ENCODE measurements around the gene TRIP12.
"Not testable (repeated sequence)": the region's sequence is repeated elsewhere in the genome, so short reads cannot be mapped to it uniquely, and the experiment has no call there.

Gene TRIP12

GRCh38 chr2:229937537-229937936, 15.7 kb upstream of the TRIP12 start:
- DNase-seq (ENCODE audit: low read depth): no peak
- TF ChIP-seq CTCF (conservative IDR thresholded peaks at IDR 0.05; ENCODE audit: control insufficient read depth, insufficient read depth, low read depth, low read length): no peak

GRCh38 chr2:229931241-229931640, 9.4 kb upstream of the TRIP12 start:
- no peak for DNase-seq (ENCODE audit: low read depth)
- TF ChIP-seq CTCF (conservative IDR thresholded peaks at IDR 0.05; ENCODE audit: control insufficient read depth, insufficient read depth, low read depth, low read length): no peak
- no peak overlapping the region for H3K4me3 ChIP-seq (ENCODE audit: control insufficient read depth, low read depth, low read length)

More at GRCh38 chr2:229937537-229937936, 15.7 kb upstream of the TRIP12 start:
- no peak overlapping the region for H3K4me3 ChIP-seq (ENCODE audit: control insufficient read depth, low read depth, low read length)

- no peak for DNase-seq (ENCODE audit: low read depth)
- TF ChIP-seq CTCF (conservative IDR thresholded peaks at IDR 0.05; ENCODE audit: control insufficient read depth, insufficient read depth, low read depth, low read length): no peak
- H3K4me3 ChIP-seq (ENCODE audit: control insufficient read depth, low read depth, low read length): no peak overlapping the region
These were observed 8.8 kb upstream of the TRIP12 start for GRCh38 chr2:229930656-229931055.

GRCh38 chr2:229927817-229928321, 6.1 kb upstream of the TRIP12 start:
- H3K4me3 ChIP-seq (ENCODE audit: control insufficient read depth, low read depth, low read length): no peak overlapping the region
- peak; percentile 65 for DNase-seq (ENCODE audit: low read depth)
- no peak for TF ChIP-seq CTCF (conservative IDR thresholded peaks at IDR 0.05; ENCODE audit: control insufficient read depth, insufficient read depth, low read depth, low read length)

- no peak for TF ChIP-seq CTCF (conservative IDR thresholded peaks at IDR 0.05; ENCODE audit: control insufficient read depth, insufficient read depth, low read depth, low read length)
- no peak overlapping the region for H3K4me3 ChIP-seq (ENCODE audit: control insufficient read depth, low read depth, low read length)
- DNase-seq (ENCODE audit: low read depth): no peak
These were observed 3.4 kb upstream of the TRIP12 start for GRCh38 chr2:229925201-229925600.

GRCh38 chr2:229924541-229924940, 2.7 kb upstream of the TRIP12 start:
- H3K4me3 ChIP-seq (ENCODE audit: control insufficient read depth, low read depth, low read length); DNase-seq (ENCODE audit: low read depth): not testable (repeated sequence)

GRCh38 chr2:229922449-229923386, 909 bp upstream of the TRIP12 start, which contains the start of gene FBXO36:
Gene FBXO36, plus strand, starts transcription at chr2:229922503. Its CDS starts 11 bp downstream, at chr2:229922514.
- TF ChIP-seq CTCF (conservative IDR thresholded peaks at IDR 0.05; ENCODE audit: control insufficient read depth, insufficient read depth, low read depth, low read length): no peak
- peak; percentile 49 for DNase-seq (ENCODE audit: low read depth)
- H3K4me3 ChIP-seq (ENCODE audit: control insufficient read depth, low read depth, low read length): peak within 1 kb of the TSS; percentile 86
